ENCODE measurements around the gene ZCRB1. TPM values are rescaled to one million over a fixed set of nuclear protein-coding genes. Genes with fewer than 3 reads are reported as not detected.

The ZCRB1 gene
- total and polyA plus RNA-seq, 7 donors = 25.0 to 63.1 (median 38.4) TPM

- no peak for TF ChIP-seq EP300 (IDR thresholded peaks at IDR 0.05)
- no peak for TF ChIP-seq POLR2A (IDR thresholded peaks at IDR 0.05)
- TF ChIP-seq CTCF (IDR thresholded peaks at IDR 0.05) = no peak
- no peak for TF ChIP-seq POLR2AphosphoS5 (IDR thresholded peaks at IDR 0.05)
- Histone ChIP-seq H3K4me3 (no peak overlapping the region), H3K36me3 (peaks cover 0 to 35% (median 3%) of the 10 kb centered on the region in 4 donors), H3K4me1 (peaks cover 0 to 28% (median 19%) of the 10 kb centered on the region in 4 donors), H3K27ac (no peak overlapping the region), H3K27me3 (no peaks in the 10 kb centered on the region), H3K9me3 (no peaks in the 10 kb centered on the region)
- WGBS, 2 donors = 95 to 96% methylated on average over 6 of the region's 6 CpGs
- DNase-seq = no peak
- intact Hi-C loops (cut with DNase I) = no loop called here
Measured at GRCh38 chr12:42323856-42324255, 2.0 kb downstream of the ZCRB1 start.

GRCh38 chr12:42322567-42322966, 3.3 kb downstream of the ZCRB1 start:
- H3K4me1 ChIP-seq = peaks cover 0 to 21% (median 14%) of the 10 kb centered on the region in 4 donors
- no peak for TF ChIP-seq POLR2A (IDR thresholded peaks at IDR 0.05)
- TF ChIP-seq CTCF (IDR thresholded peaks at IDR 0.05) = no peak
- no peak for TF ChIP-seq EP300 (IDR thresholded peaks at IDR 0.05)
- TF ChIP-seq POLR2AphosphoS5 (IDR thresholded peaks at IDR 0.05) = no peak
- H3K9me3 ChIP-seq = no peaks in the 10 kb centered on the region
- intact Hi-C loops (cut with DNase I) = no loop called here
- H3K27ac ChIP-seq = no peak overlapping the region
- no peak overlapping the region for H3K4me3 ChIP-seq
- DNase-seq = no peak
- peaks cover 0 to 39% (median 3%) of the 10 kb centered on the region in 4 donors for H3K36me3 ChIP-seq
- H3K27me3 ChIP-seq = no peaks in the 10 kb centered on the region

- H3K36me3 ChIP-seq = peaks cover 0 to 57% (median 7%) of the 10 kb centered on the region in 4 donors
Measured at GRCh38 chr12:42320796-42321195, 5.1 kb downstream of the ZCRB1 start.

GRCh38 chr12:42315108-42315507, 10.8 kb downstream of the ZCRB1 start:
- Histone ChIP-seq H3K4me3 (no peak overlapping the region), H3K4me1 (no peaks in the 10 kb centered on the region), H3K9me3 (no peaks in the 10 kb centered on the region), H3K27ac (no peak overlapping the region), H3K27me3 (no peaks in the 10 kb centered on the region), H3K36me3 (peaks cover 0 to 66% (median 9%) of the 10 kb centered on the region in 4 donors)
- no peak for TF ChIP-seq POLR2AphosphoS5 (IDR thresholded peaks at IDR 0.05)
- TF ChIP-seq POLR2A (IDR thresholded peaks at IDR 0.05) = no peak
- TF ChIP-seq EP300 (IDR thresholded peaks at IDR 0.05) = no peak
- no peak for TF ChIP-seq CTCF (IDR thresholded peaks at IDR 0.05)
- DNase-seq = no peak
- intact Hi-C loops (cut with DNase I) = no loop called here
- WGBS, 2 donors = 94 to 95% methylated on average over 2 of the region's 2 CpGs

More at GRCh38 chr12:42320796-42321195, 5.1 kb downstream of the ZCRB1 start:
- no peak for TF ChIP-seq CTCF (IDR thresholded peaks at IDR 0.05)
- TF ChIP-seq POLR2A (IDR thresholded peaks at IDR 0.05) = no peak
- TF ChIP-seq POLR2AphosphoS5 (IDR thresholded peaks at IDR 0.05) = no peak
- TF ChIP-seq EP300 (IDR thresholded peaks at IDR 0.05) = no peak
- Histone ChIP-seq H3K4me3 (no peak overlapping the region), H3K4me1 (peaks cover 0 to 12% (median 4%) of the 10 kb centered on the region in 4 donors), H3K9me3 (no peaks in the 10 kb centered on the region), H3K27me3 (no peaks in the 10 kb centered on the region), H3K27ac (no peak overlapping the region)
- DNase-seq = no peak
- intact Hi-C loops (cut with DNase I) = no loop called here

- intact Hi-C loops (cut with DNase I) = no loop called here
- no peak for DNase-seq
- 88 to 91% methylated on average over 6 of the region's 6 CpGs for WGBS, 2 donors
- Histone ChIP-seq H3K4me1 (no peaks in the 10 kb centered on the region), H3K4me3 (no peak overlapping the region), H3K27ac (no peak overlapping the region), H3K9me3 (no peaks in the 10 kb centered on the region), H3K27me3 (no peaks in the 10 kb centered on the region), H3K36me3 (peaks cover 0 to 34% (median 3%) of the 10 kb centered on the region in 4 donors)
- TF ChIP-seq POLR2A (IDR thresholded peaks at IDR 0.05) (no peak), EP300 (IDR thresholded peaks at IDR 0.05) (no peak), CTCF (IDR thresholded peaks at IDR 0.05) (no peak), POLR2AphosphoS5 (IDR thresholded peaks at IDR 0.05) (no peak)
Measured at GRCh38 chr12:42309996-42310395, 15.9 kb downstream of the ZCRB1 start.
